H1 (cell line): ENCODE measurements around the gene THADA. TPM values are rescaled to one million over a fixed set of nuclear protein-coding genes. Genes with fewer than 3 reads are reported as not detected.

Experiments
- CTCF ChIA-PET: fragments of 300-600 bp; sonication (Branson Sonifier 250); formaldehyde crosslinking; loops from one replicate; lab custom pipeline; 2021; ENCODE audit not compliant: partially characterized antibody; lab: Charles Lee
- POLR2A ChIA-PET: fragments of 300-600 bp; sonication (Branson Sonifier 250); formaldehyde crosslinking; loops from one replicate; lab custom pipeline; 2021; ENCODE audit warnings: inconsistent platforms; ENCODE audit not compliant: partially characterized antibody; lab: Charles Lee
- DNase-seq, 2 experiments: peaks; one replicate each; pipeline versions ENCODE4 v3.0.0 to v3.0.0-alpha.2; 2010 to 2022; ENCODE audit warnings: low spot score in 2 of 2, low read depth in 1 of 2, mixed read lengths in 1 of 2
- FAIRE-seq: peaks from 2 replicates; lab custom pipeline; 2011; peaks lifted over from hg19 to GRCh38; lab: Jason Lieb, UNC
- H2AFZ ChIP-seq: 2 replicates; pipeline ENCODE4 v1.8.1; 2012; ENCODE audit warnings: low read length, inconsistent platforms
- H2AK5ac ChIP-seq: 2 replicates; pipeline ENCODE4 v1.6.1; 2013; ENCODE audit warnings: low read depth, low read length
- H2BK120ac ChIP-seq: replicated peaks from 2 replicates; pipeline ENCODE3; 2013; ENCODE audit warnings: low read depth, low read length, inconsistent platforms
- H2BK12ac ChIP-seq: 2 replicates; pipeline ENCODE4 v1.6.1; 2013; ENCODE audit warnings: low read depth, low read length
- H2BK15ac ChIP-seq: 2 replicates; pipeline ENCODE4 v1.6.1; 2013; ENCODE audit warnings: low read length
- H2BK20ac ChIP-seq: 2 replicates; pipeline ENCODE4 v1.6.1; 2013; ENCODE audit warnings: low read length
- H2BK5ac ChIP-seq: 2 replicates; pipeline ENCODE4 v1.6.1; 2013; ENCODE audit warnings: low read depth, low read length
- H3K14ac ChIP-seq: 2 replicates; pipeline ENCODE4 v1.6.1; 2013; ENCODE audit warnings: inconsistent platforms; ENCODE audit not compliant: insufficient read length
- H3K18ac ChIP-seq: 2 replicates; pipeline ENCODE4 v1.6.1; 2013; ENCODE audit warnings: low read length; ENCODE audit errors: extremely low read depth
- H3K23ac ChIP-seq: 2 replicates; pipeline ENCODE4 v1.6.1; 2013; ENCODE audit warnings: inconsistent platforms; ENCODE audit not compliant: insufficient read length
- H3K23me2 ChIP-seq: 2 replicates; pipeline ENCODE4 v1.6.1; 2013; ENCODE audit warnings: low read depth, low read length
- H3K27ac ChIP-seq: 2 replicates; pipeline ENCODE4 v1.6.1; 2011; ENCODE audit warnings: low read depth, low read length, inconsistent platforms
- H3K27me3 ChIP-seq, 4 experiments: replicated peaks in 1 of 4; 1 replicate in 1 of 4; 2 replicates in 3 of 4; pipeline versions ENCODE4 v1.6.1 to v1.8.1; 2011 to 2013; ENCODE audit warnings: low read length in 3 of 4, mild to moderate bottlenecking in 3 of 4, inconsistent platforms in 2 of 4, mixed read lengths in 2 of 4, moderate library complexity in 1 of 4; ENCODE audit not compliant: control insufficient read depth in 3 of 4, insufficient read depth in 3 of 4; ENCODE audit errors: extremely low read depth in 1 of 4
- H3K36me3 ChIP-seq, 4 experiments: 2 replicates each; pipeline versions ENCODE4 v1.6.1 to v1.8.1; 2011 to 2013; ENCODE audit warnings: mild to moderate bottlenecking in 4 of 4, low read length in 3 of 4, moderate library complexity in 2 of 4, control low read depth in 1 of 4, inconsistent platforms in 1 of 4; ENCODE audit not compliant: insufficient read depth in 4 of 4, control insufficient read depth in 2 of 4
- H3K4ac ChIP-seq: replicated peaks from 2 replicates; pipeline ENCODE3; 2013; ENCODE audit warnings: low read length, low read depth, mixed read lengths, inconsistent platforms; ENCODE audit not compliant: insufficient read length
- H3K4me1 ChIP-seq, 4 experiments: replicated peaks in 1 of 4; 1 replicate in 1 of 4; 2 replicates in 3 of 4; pipeline versions ENCODE4 v1.6.1 to v1.8.1; 2011 to 2013; ENCODE audit warnings: low read length in 3 of 4, inconsistent platforms in 2 of 4, mixed read lengths in 1 of 4; ENCODE audit not compliant: insufficient read depth in 4 of 4, control insufficient read depth in 3 of 4
- H3K4me2 ChIP-seq, 2 experiments: 2 replicates each; pipeline versions ENCODE4 v1.6.1 to v1.8.1; 2011 to 2013; ENCODE audit warnings: low read depth in 2 of 2, low read length in 2 of 2, control low read depth in 1 of 2, inconsistent platforms in 1 of 2, mild to moderate bottlenecking in 1 of 2; ENCODE audit not compliant: insufficient read depth in 1 of 2
- H3K4me3 ChIP-seq, 4 experiments: fragments of 200-600, 300-600 bp in 1 of 4; sonication (generic), shearing (Covaris generic), sonication (Bioruptor Twin) in 1 of 4; 2 replicates each; pipeline versions ENCODE4 v1.5.1 to v1.8.1; 2011 to 2016; ENCODE audit warnings: low read length in 4 of 4, low read depth in 3 of 4, control low read depth in 2 of 4, inconsistent platforms in 2 of 4, mild to moderate bottlenecking in 2 of 4, mixed read lengths in 1 of 4, moderate library complexity in 1 of 4; ENCODE audit not compliant: insufficient read depth in 2 of 4; ENCODE audit errors: extremely low read depth in 1 of 4
- H3K56ac ChIP-seq: replicated peaks from 2 replicates; pipeline ENCODE3; 2013; ENCODE audit warnings: low read depth, mild to moderate bottlenecking, mixed read lengths, low read length, inconsistent platforms; ENCODE audit not compliant: insufficient read length
- H3K79me1 ChIP-seq: 2 replicates; pipeline ENCODE4 v1.6.1; 2013; ENCODE audit warnings: low read depth, low read length, control low read depth
- H3K79me2 ChIP-seq, 2 experiments: 2 replicates each; pipeline versions ENCODE4 v1.6.1 to v1.8.1; 2012 to 2013; ENCODE audit warnings: low read length in 2 of 2, mild to moderate bottlenecking in 2 of 2, inconsistent platforms in 1 of 2; ENCODE audit not compliant: insufficient read depth in 2 of 2, control insufficient read depth in 1 of 2
- H3K9ac ChIP-seq, 4 experiments: replicated peaks in 1 of 4; 1 replicate in 1 of 4; 2 replicates in 3 of 4; pipeline versions ENCODE4 v1.6.1 to v1.8.1; 2011 to 2013; ENCODE audit warnings: low read depth in 3 of 4, low read length in 3 of 4, control low read depth in 2 of 4, mild to moderate bottlenecking in 2 of 4, moderate library complexity in 2 of 4, inconsistent platforms in 1 of 4; ENCODE audit errors: extremely low read depth in 1 of 4
- H3K9me3 ChIP-seq, 2 experiments: 2 replicates each; pipeline versions ENCODE4 v1.6.1 to v1.8.1; 2012 to 2013; ENCODE audit warnings: mild to moderate bottlenecking in 2 of 2, moderate library complexity in 2 of 2, control low read depth in 1 of 2, inconsistent platforms in 1 of 2, low read depth in 1 of 2, low read length in 1 of 2, mixed read lengths in 1 of 2; ENCODE audit not compliant: insufficient read depth in 2 of 2
- H4K20me1 ChIP-seq, 2 experiments: replicated peaks in 1 of 2; 2 replicates each; pipeline versions ENCODE3 to v1.8.1; 2011 to 2013; ENCODE audit warnings: inconsistent platforms in 2 of 2, low read length in 2 of 2, mild to moderate bottlenecking in 1 of 2; ENCODE audit not compliant: insufficient read depth in 2 of 2, control insufficient read depth in 1 of 2
- H4K5ac ChIP-seq: 2 replicates; pipeline ENCODE4 v1.6.1; 2013; ENCODE audit warnings: low read length, low read depth, mixed read lengths, inconsistent platforms; ENCODE audit not compliant: insufficient read length
- H4K8ac ChIP-seq: 2 replicates; pipeline ENCODE4 v1.8.0; 2013; ENCODE audit warnings: mild to moderate bottlenecking, moderate library complexity, low read length, inconsistent platforms; ENCODE audit not compliant: insufficient read depth; ENCODE audit errors: extremely low read depth
- H4K91ac ChIP-seq: replicated peaks from 2 replicates; pipeline ENCODE3; 2013; ENCODE audit warnings: low read length, mixed read lengths, inconsistent platforms; ENCODE audit not compliant: insufficient read length
- E2F6 ChIP-seq: IDR thresholded peaks from 2 replicates; pipeline ENCODE4 v1.6.1; 2012; ENCODE audit warnings: inconsistent platforms
- FOSL1 ChIP-seq: IDR thresholded peaks from 2 replicates; pipeline ENCODE4 v1.6.1; 2011; ENCODE audit warnings: mild to moderate bottlenecking, low read depth, low read length, moderate library complexity; ENCODE audit not compliant: insufficient read depth
- GABPA ChIP-seq: IDR thresholded peaks from 2 replicates; pipeline ENCODE4 v1.6.1; 2011; ENCODE audit warnings: mild to moderate bottlenecking, low read length, moderate library complexity, borderline replicate concordance; ENCODE audit not compliant: insufficient read depth
- JUND ChIP-seq: IDR thresholded peaks from 2 replicates; pipeline ENCODE4 v1.6.1; 2011; ENCODE audit warnings: mild to moderate bottlenecking, improper control_type of control experiment, low read length
- NANOG ChIP-seq: IDR thresholded peaks from 2 replicates; pipeline ENCODE4 v1.6.1; 2011; ENCODE audit warnings: low read length, low read depth, mild to moderate bottlenecking, inconsistent platforms; ENCODE audit not compliant: insufficient read depth, poor library complexity, severe bottlenecking
- RAD21 ChIP-seq, 2 experiments: IDR thresholded peaks in 1 of 2; conservative IDR thresholded peaks in 1 of 2; 2 replicates each; pipeline ENCODE4 v1.6.1; 2011; ENCODE audit warnings: low read depth in 2 of 2, low read length in 2 of 2, improper control_type of control experiment in 1 of 2, inconsistent platforms in 1 of 2, mild to moderate bottlenecking in 1 of 2, moderate library complexity in 1 of 2
- RNF2 ChIP-seq: fragments of 200-900, 300-1000 bp; sonication (generic); IDR thresholded peaks from 2 replicates; pipeline ENCODE4 v1.7.1; 2016; ENCODE audit warnings: borderline replicate concordance, low read depth, mild to moderate bottlenecking, antibody characterized with exemption, low read length; ENCODE audit not compliant: poor library complexity, severe bottlenecking; ENCODE audit errors: missing control alignments
- SP2 ChIP-seq: IDR thresholded peaks from 2 replicates; pipeline ENCODE4 v1.6.1; 2012; ENCODE audit warnings: mild to moderate bottlenecking, low read length, inconsistent platforms
- WGBS, 2 experiments: shearing (Covaris generic) in 1 of 2; methylation state at CpG; one replicate each; pipeline versions ENCODE4 v1.1.6 to v1.1.7; 2013 to 2015; ENCODE audit warnings: low lambda C conversion rate in 2 of 2, mixed read lengths in 2 of 2, inconsistent platforms in 1 of 2, low coverage in 1 of 2, missing lambda C conversion rate in 1 of 2; ENCODE audit not compliant: insufficient replicate concordance in 2 of 2, insufficient coverage in 1 of 2, insufficient read length in 1 of 2; ENCODE audit errors: extremely low coverage in 1 of 2, missing lambda C conversion rate in 1 of 2; 5-methylcytosine and 5-hydroxymethylcytosine counted together
- polyA plus RNA-seq, 7 experiments: library from polyadenylated mRNA; depleted of rRNA in 3 of 7; stranded (reverse) in 5 of 7; unstranded in 2 of 7; fragments of >200 nt in 5 of 7; fragments of 200-250 nt in 2 of 7; gene quantifications; 1 replicate in 5 of 7; 2 replicates in 1 of 7; 4 replicates in 1 of 7; pipeline versions ENCODE4 v1.2.1 to v1.2.3, GENCODE V29; 2011 to 2013; ENCODE audit warnings: missing spikeins in 2 of 7, mixed read lengths in 2 of 7
- total RNA-seq: library from RNA; stranded (reverse); fragmentation: NEBNext Ultra II Directional; extraction: Animal tissue kit (Norgen Biotek cat#: 25700); gene quantifications from 2 replicates; pipeline ENCODE4 v1.2.1, GENCODE V29; 2021

THADA gene
- total and polyA plus RNA-seq, 2 of the 8 experiments (the other 6 are each of a cell fraction or from before 2014, with no cell fraction given), result 22.4 to 26.8 TPM

- ChIA-PET CTCF (interaction anchor here (0.6 to 7.6 kb wide), 20 partner anchors 8 to 386 kb away, joined by 3 to 101 read pairs (median 4); partner anchors contain the start of gene ZFP36L2), POLR2A (interaction anchor here (0.8 to 4.5 kb wide), 9 partner anchors 9 to 46 kb away, joined by 3 to 32 read pairs (median 4); partner anchors contain the start of gene ZFP36L2)
- Histone ChIP-seq H3K4me3 (no peak overlapping the region), H3K23me2 (peaks cover 8% of the 10 kb centered on the region), H3K27me3 (no peaks in the 10 kb centered on the region), H4K5ac (no peak overlapping the region), H4K91ac (no peak overlapping the region), H3K23ac (no peak overlapping the region), H3K79me1 (no peaks in the 10 kb centered on the region), H4K20me1 (peaks cover 0 to 3% of the 10 kb centered on the region in 2 experiments), H3K56ac (no peak overlapping the region), H3K4me2 (no peak overlapping the region; a peak in 1 of 4 replicates), H3K9ac (no peak overlapping the region), H3K79me2 (no peaks in the 10 kb centered on the region), H3K36me3 (no peaks in the 10 kb centered on the region), H2AK5ac (no peak overlapping the region), H2BK5ac (peak overlapping the region; percentile 2; the same call in 1 of the 2 replicates), H3K27ac (no peak overlapping the region), H3K9me3 (no peaks in the 10 kb centered on the region), H2BK120ac (peak overlapping the region; percentile 76), H2BK20ac (peak overlapping the region; percentile 15; the same call in 1 of the 2 replicates), H2BK12ac (0 out of 2 replicates have a peak overlapping the region, but pooled peaks have one; percentile 2), H3K18ac (peak overlapping the region; percentile 49; the same call in 1 of the 2 replicates), H4K8ac (no peak overlapping the region), H2BK15ac (no peak overlapping the region), H3K4me1 (peaks cover 15 to 31% (median 23%) of the 10 kb centered on the region in 4 experiments), H3K14ac (no peak overlapping the region), H2AFZ (no peak overlapping the region), H3K4ac (no peak overlapping the region)
- DNase-seq (no peak), FAIRE-seq (no peak)
- 37% methylated on average over 6 of the region's 6 CpGs; no CpG with 5 or more reads in 1 of the 2 experiments for WGBS, 2 experiments
- no peak for TF ChIP-seq JUND
- no peak for TF ChIP-seq E2F6
- no peak for TF ChIP-seq RAD21 (IDR thresholded peaks at IDR 0.05 in 1 of 2, conservative IDR thresholded peaks at IDR 0.05 in 1 of 2; ENCODE audit: low read depth in 2 of 2, low read length in 2 of 2)
- TF ChIP-seq RNF2, result no peak
- no peak for TF ChIP-seq SP2
- no peak for TF ChIP-seq FOSL1
- no peak for TF ChIP-seq NANOG
- no peak for TF ChIP-seq GABPA
Observed at GRCh38 chr2:43215673-43216255, 380.1 kb downstream of the THADA start.
